Esophagus (tissue), 2 donors: ENCODE measurements around the gene IARS1. TPM values are rescaled to one million over a fixed set of nuclear protein-coding genes. Genes with fewer than 3 reads are reported as not detected.

Source experiments
- H3K27ac ChIP-seq, 2 donors: one replicate each; pipeline ENCODE4 v1.5.1; 2013; ENCODE audit warnings: low read depth in 2 of 2, mild to moderate bottlenecking in 2 of 2, inconsistent platforms in 1 of 2, low read length in 1 of 2, moderate library complexity in 1 of 2
- H3K27me3 ChIP-seq, 2 donors: one replicate each; pipeline ENCODE4 v1.6.1; 2013; ENCODE audit warnings: low read length in 2 of 2, control low read depth in 1 of 2, mild to moderate bottlenecking in 1 of 2; ENCODE audit not compliant: insufficient read depth in 2 of 2, control insufficient read depth in 1 of 2
- H3K36me3 ChIP-seq, 2 donors: one replicate each; pipeline ENCODE4 v1.6.1; 2013; ENCODE audit warnings: low read length in 1 of 2; ENCODE audit not compliant: control insufficient read depth in 2 of 2, insufficient read depth in 2 of 2
- H3K4me1 ChIP-seq, 2 donors: one replicate each; pipeline ENCODE4 v1.6.1; 2013; ENCODE audit warnings: low read length in 1 of 2; ENCODE audit not compliant: control insufficient read depth in 2 of 2, insufficient read depth in 2 of 2
- H3K4me3 ChIP-seq, 2 donors: one replicate each; pipeline ENCODE4 v1.5.1; 2013; ENCODE audit warnings: low read length in 2 of 2, mild to moderate bottlenecking in 2 of 2, low read depth in 1 of 2, moderate library complexity in 1 of 2
- H3K9me3 ChIP-seq, 2 donors: one replicate each; pipeline ENCODE4 v1.6.1; 2013; ENCODE audit warnings: mild to moderate bottlenecking in 2 of 2, low read depth in 1 of 2, low read length in 1 of 2, moderate library complexity in 1 of 2; ENCODE audit not compliant: control insufficient read depth in 2 of 2, insufficient read depth in 1 of 2
- WGBS, 2 donors: extraction: QIAGEN DNeasy Blood & Tissue Kit; methylation state at CpG; one replicate each; pipeline ENCODE4 v1.1.7; 2013; 5-methylcytosine and 5-hydroxymethylcytosine counted together
- polyA plus RNA-seq, 2 donors: library from polyadenylated mRNA; stranded (reverse); fragments of 200-250 nt; gene quantifications; one replicate each; pipeline ENCODE4 v1.2.3, GENCODE V29; 2013
- donor health status: healthy with polysubstance abuse.
- donor health status: Bipolar disorder and iron deficiency.

Gene IARS1
- polyA plus RNA-seq, 2 donors, result 14.5 to 32.2 TPM

GRCh38 chr9:92263131-92263530, 30.4 kb downstream of the IARS1 start:
- no peaks in the 10 kb centered on the region for H3K9me3 ChIP-seq
- H3K4me1 ChIP-seq, result no peaks in the 10 kb centered on the region
- no peak overlapping the region for H3K4me3 ChIP-seq
- H3K36me3 ChIP-seq, result peaks cover 27 to 33% of the 10 kb centered on the region in 2 donors
- no peak overlapping the region for H3K27ac ChIP-seq
- WGBS, 2 donors, result 19 to 32% methylated on average over 1 of the region's 1 CpG
- H3K27me3 ChIP-seq, result no peaks in the 10 kb centered on the region

GRCh38 chr9:92257327-92257726, 36.2 kb downstream of the IARS1 start:
- no peaks in the 10 kb centered on the region for H3K27me3 ChIP-seq
- peaks cover 30 to 35% of the 10 kb centered on the region in 2 donors for H3K36me3 ChIP-seq
- no peak overlapping the region for H3K27ac ChIP-seq
- H3K9me3 ChIP-seq, result no peaks in the 10 kb centered on the region
- H3K4me3 ChIP-seq, result no peak overlapping the region
- WGBS, 2 donors, result 83 to 97% methylated on average over 2 of the region's 2 CpGs
- H3K4me1 ChIP-seq, result no peaks in the 10 kb centered on the region

- Histone ChIP-seq H3K27me3 (no peaks in the 10 kb centered on the region), H3K4me1 (no peaks in the 10 kb centered on the region), H3K4me3 (no peak overlapping the region), H3K9me3 (no peaks in the 10 kb centered on the region), H3K27ac (no peak overlapping the region), H3K36me3 (peaks cover 24 to 46% of the 10 kb centered on the region in 2 donors)
- whole genome bisulfite sequencing, 2 donors, result 85 to 86% methylated on average over 19 of the region's 19 CpGs
Observed at GRCh38 chr9:92254381-92255337, 38.8 kb downstream of the IARS1 start.

- 68 to 82% methylated on average over 4 of the region's 4 CpGs for WGBS, 2 donors
- no peaks in the 10 kb centered on the region for H3K27me3 ChIP-seq
- H3K9me3 ChIP-seq, result no peaks in the 10 kb centered on the region
- H3K27ac ChIP-seq, result no peak overlapping the region
- H3K36me3 ChIP-seq, result peaks cover 18 to 39% of the 10 kb centered on the region in 2 donors
- H3K4me1 ChIP-seq, result no peaks in the 10 kb centered on the region
- no peak overlapping the region for H3K4me3 ChIP-seq
Observed at GRCh38 chr9:92253656-92254055, 39.8 kb downstream of the IARS1 start.

- H3K4me1 ChIP-seq, result no peaks in the 10 kb centered on the region
- no peaks in the 10 kb centered on the region for H3K27me3 ChIP-seq
- no peak overlapping the region for H3K27ac ChIP-seq
- peaks cover 27 to 36% of the 10 kb centered on the region in 2 donors for H3K36me3 ChIP-seq
- WGBS, 2 donors, result 91 to 98% methylated on average over 3 of the region's 3 CpGs
- H3K9me3 ChIP-seq, result no peaks in the 10 kb centered on the region
- H3K4me3 ChIP-seq, result no peak overlapping the region
Observed at GRCh38 chr9:92247981-92248380, 45.5 kb downstream of the IARS1 start.

- WGBS, 2 donors, result 86 to 90% methylated on average over 4 of the region's 4 CpGs
- no peak overlapping the region for H3K4me3 ChIP-seq
- H3K4me1 ChIP-seq, result no peaks in the 10 kb centered on the region
- no peaks in the 10 kb centered on the region for H3K9me3 ChIP-seq
- H3K27me3 ChIP-seq, result no peaks in the 10 kb centered on the region
- peaks cover 30 to 42% of the 10 kb centered on the region in 2 donors for H3K36me3 ChIP-seq
- H3K27ac ChIP-seq, result no peak overlapping the region
Observed at GRCh38 chr9:92247296-92247695, 46.2 kb downstream of the IARS1 start.

- H3K4me3 ChIP-seq, result no peak overlapping the region
- H3K27ac ChIP-seq, result no peak overlapping the region
- no peaks in the 10 kb centered on the region for H3K4me1 ChIP-seq
- peaks cover 30 to 32% of the 10 kb centered on the region in 2 donors for H3K36me3 ChIP-seq
- H3K9me3 ChIP-seq, result no peaks in the 10 kb centered on the region
- H3K27me3 ChIP-seq, result no peaks in the 10 kb centered on the region
- WGBS, 2 donors, result 84 to 85% methylated on average over 7 of the region's 7 CpGs
Observed at GRCh38 chr9:92245005-92245797, 48.3 kb downstream of the IARS1 start.

Other genes starting within 250 kb of the IARS1 start
- gene SPTLC1, start 178.3 kb downstream of the IARS1 start, polyA plus RNA-seq, result 10 to 100 TPM; 53.9 to 57.1 TPM
- 10 to 100 TPM; 13.4 to 20.5 TPM for gene NOL8, start 31.7 kb upstream of the IARS1 start, polyA plus RNA-seq
- 1 to 10 TPM; 2.2 to 3.6 TPM for gene CENPP, start 32.3 kb upstream of the IARS1 start, polyA plus RNA-seq
- gene OGN, start 110.9 kb upstream of the IARS1 start, polyA plus RNA-seq, result 1 to 10 TPM in 1 of 2 donors, under 1 TPM in 1; 0.51 to 1.9 TPM
- gene OMD, start 130.8 kb upstream of the IARS1 start, polyA plus RNA-seq, result 1 to 10 TPM; 1.1 TPM
- gene ASPN, start 188.8 kb upstream of the IARS1 start, polyA plus RNA-seq, result 1 to 10 TPM; 1.1 to 2.5 TPM
- under 1 TPM; 0.41 to 0.84 TPM for gene ECM2, start 242.3 kb upstream of the IARS1 start, polyA plus RNA-seq